Measurements from ENCODE around the gene WWOX. TPM values are rescaled to one million over a fixed set of nuclear protein-coding genes. Genes with fewer than 3 reads are reported as not detected.

Gene WWOX
- total RNA-seq, 1 experiment from 2014 or later, result 15.6 TPM

GRCh38 chr16:78976212-78976611 lies 876.8 kb downstream of the WWOX start:
- no peak overlapping the region for H2BK20ac ChIP-seq (ENCODE audit: low read depth, low read length, poor library complexity, severe bottlenecking)
- no peak overlapping the region for H2BK12ac ChIP-seq (ENCODE audit: insufficient read length, low read depth, low read length)
- no peak overlapping the region for H2BK15ac ChIP-seq (ENCODE audit: low read depth, low read length)
- H4K5ac ChIP-seq (ENCODE audit: insufficient read length, low read depth, low read length), result no peak overlapping the region
- H3K4me3 Mint-ChIP-seq, result no peak overlapping the region
- no peak overlapping the region for H3K56ac ChIP-seq (ENCODE audit: insufficient read length, low read depth, low read length)
- H3K14ac ChIP-seq (ENCODE audit: insufficient read depth, low read length), result no peak overlapping the region
- H3K27me3 ChIP-seq (ENCODE audit: insufficient read depth, low read length), result no peaks in the 10 kb centered on the region
- no peak overlapping the region for H3K27ac Mint-ChIP-seq
- no peaks in the 10 kb centered on the region for H3K4me1 ChIP-seq (ENCODE audit: insufficient read depth, low read length)
- no peaks in the 10 kb centered on the region for H3K9me3 Mint-ChIP-seq
- H2AK5ac ChIP-seq (ENCODE audit: insufficient read length, low read length), result no peak overlapping the region
- no CpG with 5 or more reads among the region's 10 CpGs for WGBS (ENCODE audit: extremely low coverage, insufficient read length, low lambda C conversion rate)
- H2BK5ac ChIP-seq (ENCODE audit: insufficient read length, low read length), result no peak overlapping the region
- TF ChIP-seq, protein P1, sequence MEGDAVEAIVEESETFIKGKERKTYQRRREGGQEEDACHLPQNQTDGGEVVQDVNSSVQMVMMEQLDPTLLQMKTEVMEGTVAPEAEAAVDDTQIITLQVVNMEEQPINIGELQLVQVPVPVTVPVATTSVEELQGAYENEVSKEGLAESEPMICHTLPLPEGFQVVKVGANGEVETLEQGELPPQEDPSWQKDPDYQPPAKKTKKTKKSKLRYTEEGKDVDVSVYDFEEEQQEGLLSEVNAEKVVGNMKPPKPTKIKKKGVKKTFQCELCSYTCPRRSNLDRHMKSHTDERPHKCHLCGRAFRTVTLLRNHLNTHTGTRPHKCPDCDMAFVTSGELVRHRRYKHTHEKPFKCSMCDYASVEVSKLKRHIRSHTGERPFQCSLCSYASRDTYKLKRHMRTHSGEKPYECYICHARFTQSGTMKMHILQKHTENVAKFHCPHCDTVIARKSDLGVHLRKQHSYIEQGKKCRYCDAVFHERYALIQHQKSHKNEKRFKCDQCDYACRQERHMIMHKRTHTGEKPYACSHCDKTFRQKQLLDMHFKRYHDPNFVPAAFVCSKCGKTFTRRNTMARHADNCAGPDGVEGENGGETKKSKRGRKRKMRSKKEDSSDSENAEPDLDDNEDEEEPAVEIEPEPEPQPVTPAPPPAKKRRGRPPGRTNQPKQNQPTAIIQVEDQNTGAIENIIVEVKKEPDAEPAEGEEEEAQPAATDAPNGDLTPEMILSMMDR (conservative IDR thresholded peaks at IDR 0.05), result no peak
- no peaks in the 10 kb centered on the region for H4K20me1 ChIP-seq (ENCODE audit: control insufficient read depth, insufficient read depth, insufficient read length)
- no peak overlapping the region for H3K4ac ChIP-seq (ENCODE audit: low read depth, low read length)
- no peaks in the 10 kb centered on the region for H3K79me1 ChIP-seq (ENCODE audit: insufficient read depth, low read depth, low read length, poor library complexity, severe bottlenecking)
- no peak overlapping the region for H3T11ph ChIP-seq (ENCODE audit: low read length)
- H4K8ac ChIP-seq (replicated peaks; ENCODE audit: insufficient read length, low read depth, low read length), result no peak overlapping the region
- no peak overlapping the region for H2AFZ ChIP-seq (ENCODE audit: low read length)
- no peak overlapping the region for H4K91ac ChIP-seq (ENCODE audit: insufficient read length, low read depth, low read length)
- no peak overlapping the region for H3K18ac ChIP-seq (ENCODE audit: insufficient read length, low read depth, low read length)
- peaks cover 13 to 17% of the 10 kb centered on the region in 2 experiments for H3K4me1 Mint-ChIP-seq
- no peak overlapping the region for H2BK120ac ChIP-seq (ENCODE audit: low read depth, low read length, poor library complexity, severe bottlenecking)
- H3K27me3 Mint-ChIP-seq (ENCODE audit: low read depth), result no peaks in the 10 kb centered on the region; the same call in 1 of the 2 replicates
- H3K36me3 Mint-ChIP-seq (ENCODE audit: insufficient read depth in 1 of 3, low read depth in 3 of 3), result no peaks in the 10 kb centered on the region
- H3K9ac ChIP-seq (ENCODE audit: extremely low read depth, insufficient read length, low read length), result no peak overlapping the region
- H3K23ac ChIP-seq (ENCODE audit: insufficient read length, low read depth, low read length), result no peak overlapping the region
- no peak overlapping the region for H3K4me2 ChIP-seq (ENCODE audit: insufficient read depth, insufficient read length, low read length)
- no peaks in the 10 kb centered on the region for H3K9me3 ChIP-seq (ENCODE audit: control insufficient read depth, low read depth, low read length)
- H3K23me2 ChIP-seq (ENCODE audit: insufficient read length, low read depth, low read length, poor library complexity, severe bottlenecking), result no peaks in the 10 kb centered on the region
- H3K27ac ChIP-seq (ENCODE audit: insufficient read length, low read depth, low read length), result no peak overlapping the region
- DNase-seq, result no peak
- no peaks in the 10 kb centered on the region for H3K79me2 ChIP-seq (ENCODE audit: insufficient read depth, low read length)
